H9 (cell line): Measurements from ENCODE around the gene GMPR2. TPM values are rescaled to one million over a fixed set of nuclear protein-coding genes. Genes with fewer than 3 reads are reported as not detected.
A peak's percentile ranks its signal among the peaks of the same experiment; 100 is the strongest.

Experiments used
- DNase-seq: peaks from one replicate; pipeline ENCODE4 v3.0.0-alpha.2; 2017
- H2AFZ ChIP-seq: one replicate; pipeline ENCODE4 v1.6.1; 2013; ENCODE audit warnings: mild to moderate bottlenecking, low read length, control low read depth, moderate library complexity
- H2AK5ac ChIP-seq: 2 replicates; pipeline ENCODE4 v1.6.1; 2013; ENCODE audit warnings: low read length, control low read depth, mixed read lengths; ENCODE audit not compliant: insufficient read length
- H2BK120ac ChIP-seq: one replicate; pipeline ENCODE4 v1.6.1; 2013; ENCODE audit warnings: low read depth, mild to moderate bottlenecking, low read length, control low read depth, inconsistent platforms; ENCODE audit not compliant: poor library complexity, severe bottlenecking
- H2BK12ac ChIP-seq: 2 replicates; pipeline ENCODE4 v1.6.1; 2013; ENCODE audit warnings: low read length, control low read depth, mixed read lengths, low read depth; ENCODE audit not compliant: insufficient read length
- H2BK15ac ChIP-seq: 2 replicates; pipeline ENCODE4 v1.6.1; 2013; ENCODE audit warnings: low read depth, low read length, control low read depth
- H2BK20ac ChIP-seq: one replicate; pipeline ENCODE4 v1.6.1; 2013; ENCODE audit warnings: low read depth, mild to moderate bottlenecking, low read length, control low read depth, inconsistent platforms; ENCODE audit not compliant: poor library complexity, severe bottlenecking
- H2BK5ac ChIP-seq: 2 replicates; pipeline ENCODE4 v1.6.1; 2013; ENCODE audit warnings: low read length, control low read depth, mixed read lengths; ENCODE audit not compliant: insufficient read length
- H3K14ac ChIP-seq: 2 replicates; pipeline ENCODE4 v1.6.1; 2013; ENCODE audit warnings: low read length, control low read depth; ENCODE audit not compliant: insufficient read depth
- H3K18ac ChIP-seq: 2 replicates; pipeline ENCODE4 v1.6.1; 2013; ENCODE audit warnings: low read depth, mild to moderate bottlenecking, mixed read lengths, low read length, control low read depth; ENCODE audit not compliant: insufficient read length
- H3K23ac ChIP-seq: 2 replicates; pipeline ENCODE4 v1.6.1; 2013; ENCODE audit warnings: low read length, control low read depth, mixed read lengths, low read depth; ENCODE audit not compliant: insufficient read length
- H3K23me2 ChIP-seq: 2 replicates; pipeline ENCODE4 v1.6.1; 2013; ENCODE audit warnings: low read depth, mild to moderate bottlenecking, mixed read lengths, low read length, control low read depth; ENCODE audit not compliant: insufficient read length, poor library complexity, severe bottlenecking
- H3K27ac ChIP-seq: 2 replicates; pipeline ENCODE4 v1.5.1; 2013; ENCODE audit warnings: low read length, control low read depth, mixed read lengths, low read depth; ENCODE audit not compliant: insufficient read length
- H3K27me3 ChIP-seq: 2 replicates; pipeline ENCODE4 v1.6.1; 2013; ENCODE audit warnings: low read length, control low read depth, inconsistent platforms; ENCODE audit not compliant: insufficient read depth
- H3K4ac ChIP-seq: 2 replicates; pipeline ENCODE4 v1.6.1; 2013; ENCODE audit warnings: low read depth, mild to moderate bottlenecking, control low read depth, inconsistent platforms, low read length, moderate library complexity
- H3K4me1 ChIP-seq: 2 replicates; pipeline ENCODE4 v1.6.1; 2013; ENCODE audit warnings: low read length, control low read depth, inconsistent platforms; ENCODE audit not compliant: insufficient read depth
- H3K4me2 ChIP-seq: 2 replicates; pipeline ENCODE4 v1.6.1; 2013; ENCODE audit warnings: low read length, control low read depth, mixed read lengths; ENCODE audit not compliant: insufficient read length, insufficient read depth
- H3K56ac ChIP-seq: 2 replicates; pipeline ENCODE4 v1.6.1; 2013; ENCODE audit warnings: low read depth, mild to moderate bottlenecking, mixed read lengths, low read length, control low read depth; ENCODE audit not compliant: insufficient read length
- H3K79me1 ChIP-seq: 2 replicates; pipeline ENCODE4 v1.6.1; 2013; ENCODE audit warnings: low read depth, mild to moderate bottlenecking, moderate library complexity, low read length, control low read depth, inconsistent platforms; ENCODE audit not compliant: insufficient read depth, poor library complexity, severe bottlenecking
- H3K79me2 ChIP-seq: 2 replicates; pipeline ENCODE4 v1.6.1; 2013; ENCODE audit warnings: low read length, control low read depth, inconsistent platforms; ENCODE audit not compliant: insufficient read depth
- H3K9ac ChIP-seq: 2 replicates; pipeline ENCODE4 v1.6.1; 2013; ENCODE audit warnings: low read length, control low read depth, mixed read lengths; ENCODE audit not compliant: insufficient read length; ENCODE audit errors: extremely low read depth
- H3K9me3 ChIP-seq: one replicate; pipeline ENCODE4 v1.6.1; 2013; ENCODE audit warnings: low read depth, low read length, inconsistent platforms; ENCODE audit not compliant: control insufficient read depth
- H3T11ph ChIP-seq: one replicate; pipeline ENCODE4 v1.6.1; 2013; ENCODE audit warnings: mild to moderate bottlenecking, low read length, control low read depth, inconsistent platforms
- H4K20me1 ChIP-seq: one replicate; pipeline ENCODE4 v1.6.1; 2013; ENCODE audit not compliant: control insufficient read depth, insufficient read length, insufficient read depth
- H4K5ac ChIP-seq: 2 replicates; pipeline ENCODE4 v1.6.1; 2013; ENCODE audit warnings: low read depth, mild to moderate bottlenecking, mixed read lengths, low read length, control low read depth; ENCODE audit not compliant: insufficient read length
- H4K8ac ChIP-seq: replicated peaks from 2 replicates; pipeline ENCODE4 v1.6.1; 2013; ENCODE audit warnings: low read length, control low read depth, mixed read lengths, low read depth; ENCODE audit not compliant: insufficient read length
- H4K91ac ChIP-seq: 2 replicates; pipeline ENCODE4 v1.6.1; 2013; ENCODE audit warnings: low read depth, mild to moderate bottlenecking, moderate library complexity, mixed read lengths, low read length, control low read depth; ENCODE audit not compliant: insufficient read length
- H3K27ac Mint-ChIP-seq, 3 experiments: 2 replicates in 2 of 3; 3 replicates in 1 of 3; pipeline ENCODE4 v1.8.0; 2020 to 2021; ENCODE audit warnings: mixed read lengths in 3 of 3, mild to moderate bottlenecking in 1 of 3, moderate library complexity in 1 of 3
- H3K27me3 Mint-ChIP-seq: 2 replicates; pipeline ENCODE4 v1.8.0; 2021; ENCODE audit warnings: low read depth, mild to moderate bottlenecking, moderate library complexity, mixed read lengths
- H3K36me3 Mint-ChIP-seq, 3 experiments: 2 replicates in 2 of 3; 3 replicates in 1 of 3; pipeline ENCODE4 v1.8.0; 2020 to 2021; ENCODE audit warnings: low read depth in 3 of 3, mixed read lengths in 3 of 3; ENCODE audit not compliant: insufficient read depth in 1 of 3
- H3K4me1 Mint-ChIP-seq, 2 experiments: 2 replicates each; pipeline ENCODE4 v1.8.0; 2020; ENCODE audit warnings: mixed read lengths in 2 of 2
- H3K4me3 Mint-ChIP-seq, 2 experiments: 2 replicates in 1 of 2; 3 replicates in 1 of 2; pipeline ENCODE4 v1.8.0; 2020 to 2021; ENCODE audit warnings: mild to moderate bottlenecking in 2 of 2, mixed read lengths in 2 of 2, moderate library complexity in 1 of 2
- H3K9me3 Mint-ChIP-seq, 2 experiments: 2 replicates in 1 of 2; 3 replicates in 1 of 2; pipeline ENCODE4 v1.8.0; 2020; ENCODE audit warnings: mild to moderate bottlenecking in 2 of 2, mixed read lengths in 2 of 2, moderate library complexity in 1 of 2
- CTCF ChIP-seq: fragments of 200-600 bp; sonication (generic); conservative IDR thresholded peaks from 3 replicates; pipeline ENCODE4 v1.8.0; 2021; ENCODE audit warnings: antibody characterized with exemption, mild to moderate bottlenecking
- WGBS: extraction: QIAGEN DNeasy Blood & Tissue Kit; methylation state at CpG from one replicate; pipeline ENCODE4 v1.1.7; 2013; ENCODE audit warnings: missing lambda C conversion rate, low lambda C conversion rate, mixed read lengths; ENCODE audit not compliant: insufficient read length; ENCODE audit errors: extremely low coverage; 5-methylcytosine and 5-hydroxymethylcytosine counted together
- total RNA-seq: library from RNA; stranded (reverse); gene quantifications from 2 replicates; pipeline ENCODE4 v1.2.1, GENCODE V29; 2021

The GMPR2 gene
- total RNA-seq, 1 experiment from 2014 or later = 84.7 TPM

GRCh38 chr14:24188251-24189058, 44.3 kb upstream of the GMPR2 start, which contains the start of gene IPO4:
Gene IPO4 (minus strand): TSS chr14:24188816. CDS start chr14:24188787, 29 bp downstream.
- Histone ChIP-seq H2AFZ (no peak within 1 kb of the TSS), H2BK12ac (no peak within 1 kb of the TSS), H3K4ac (no peak within 1 kb of the TSS), H3K27me3 (no peaks in the 10 kb centered on the region), H4K91ac (no peak within 1 kb of the TSS), H3K9me3 (no peaks in the 10 kb centered on the region), H3K56ac (no peak within 1 kb of the TSS), H3K4me2 (peak within 1 kb of the TSS; percentile 38), H2BK20ac (no peak within 1 kb of the TSS), H3K79me1 (peaks cover 4% of the 10 kb centered on the region), H3K23me2 (no peaks in the 10 kb centered on the region), H3K18ac (no peak within 1 kb of the TSS), H3K9ac (peak within 1 kb of the TSS; percentile 46), H2BK5ac (no peak within 1 kb of the TSS), H3T11ph (no peak within 1 kb of the TSS), H3K27ac (no peak within 1 kb of the TSS), H3K23ac (no peak within 1 kb of the TSS), H4K5ac (no peak within 1 kb of the TSS), H2BK120ac (no peak within 1 kb of the TSS), H3K14ac (no peak within 1 kb of the TSS), H2BK15ac (no peak within 1 kb of the TSS), H4K20me1 (no peaks in the 10 kb centered on the region), H3K79me2 (no peaks in the 10 kb centered on the region), H2AK5ac (no peak within 1 kb of the TSS), H3K4me1 (no peaks in the 10 kb centered on the region; the same call in 1 of the 2 replicates), H4K8ac (no peak within 1 kb of the TSS)
- Mint-ChIP-seq H3K27me3 (no peaks in the 10 kb centered on the region; the same call in 1 of the 2 replicates), H3K36me3 (peaks cover 26 to 76% (median 63%) of the 10 kb centered on the region in 3 experiments), H3K27ac (peak within 1 kb of the TSS; percentile 93 to 98 (median 96)), H3K4me1 (peaks cover 15% of the 10 kb centered on the region in 2 experiments), H3K9me3 (no peaks in the 10 kb centered on the region), H3K4me3 (peak within 1 kb of the TSS; percentile 94 to 95)
- TF ChIP-seq CTCF = no peak
- DNase-seq = peak; percentile 98
- no CpG with 5 or more reads among the region's 65 CpGs for WGBS
